ENCODE data around the gene STRADA. TPM values are rescaled to one million over a fixed set of nuclear protein-coding genes. Genes with fewer than 3 reads are reported as not detected.

STRADA gene
- total and polyA plus RNA-seq, 2 of the 8 experiments (the other 6 are each of a cell fraction or from before 2014, with no cell fraction given), result 35.6 to 43.3 TPM

DNA sequence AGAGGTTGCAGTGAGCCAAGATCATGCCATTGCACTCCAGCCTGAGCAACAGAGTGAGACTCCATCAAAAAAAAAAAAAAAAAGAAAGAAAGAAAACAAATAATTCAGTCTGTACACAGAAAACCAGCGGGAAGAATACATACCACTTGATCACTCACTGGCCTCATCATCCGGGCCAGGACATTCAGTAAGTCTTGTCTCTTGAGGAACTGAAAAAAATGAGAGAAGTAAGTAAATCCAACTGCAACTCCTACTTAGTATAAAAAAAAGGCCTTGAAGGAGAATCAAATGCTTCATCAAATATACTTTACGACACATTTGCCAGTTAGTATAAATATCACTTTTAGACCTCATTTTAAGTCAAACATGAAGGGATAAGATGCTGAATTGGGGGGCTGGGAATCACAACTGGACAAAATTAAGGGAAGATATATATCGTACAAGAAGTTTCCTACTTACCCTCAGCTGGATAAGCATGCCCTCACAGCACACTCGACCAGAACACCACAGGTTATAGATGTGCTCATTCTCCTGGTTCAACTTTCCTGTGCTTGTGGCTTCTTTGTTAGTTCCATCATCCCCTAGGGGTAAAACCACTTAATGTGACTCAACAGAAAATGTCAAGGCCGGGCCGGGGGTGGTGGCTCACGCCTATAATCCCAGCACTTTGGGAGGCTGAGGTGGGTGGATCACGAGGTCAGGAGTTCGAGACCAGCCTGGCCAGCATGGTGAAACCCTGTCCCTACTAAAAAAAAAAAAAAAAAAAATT lies 19.4 kb upstream of the STRADA start:
- Histone ChIP-seq H3K4me2 (ENCODE audit: insufficient read depth in 1 of 2, low read depth in 2 of 2, low read length in 2 of 2) (no peak overlapping the region), H2BK15ac (ENCODE audit: low read length) (no peak overlapping the region), H3K79me2 (ENCODE audit: control insufficient read depth in 1 of 2, insufficient read depth in 2 of 2, low read length in 2 of 2) (peaks cover 0 to 6% of the 10 kb centered on the region in 2 experiments; a peak in 2 of 4 replicates), H3K36me3 (ENCODE audit: control insufficient read depth in 2 of 4, insufficient read depth in 4 of 4, low read length in 3 of 4) (peaks cover 12 to 72% (median 40%) of the 10 kb centered on the region in 4 experiments), H4K91ac (replicated peaks; ENCODE audit: insufficient read length, low read length) (no peak overlapping the region), H2BK5ac (ENCODE audit: low read depth, low read length) (no peak overlapping the region), H3K23ac (ENCODE audit: insufficient read length) (no peak overlapping the region), H3K9ac (replicated peaks in 1 of 4; ENCODE audit: extremely low read depth in 1 of 4, low read depth in 3 of 4, low read length in 3 of 4) (no peak overlapping the region), H4K20me1 (replicated peaks in 1 of 2; ENCODE audit: control insufficient read depth in 1 of 2, insufficient read depth in 2 of 2, low read length in 2 of 2) (peaks cover 0 to 2% of the 10 kb centered on the region in 2 experiments), H3K4me3 (ENCODE audit: extremely low read depth in 1 of 4, insufficient read depth in 2 of 4, low read depth in 3 of 4, low read length in 4 of 4) (no peak overlapping the region), H3K56ac (replicated peaks; ENCODE audit: insufficient read length, low read depth, low read length) (no peak overlapping the region), H3K9me3 (ENCODE audit: insufficient read depth in 2 of 2, low read depth in 1 of 2, low read length in 1 of 2) (no peaks in the 10 kb centered on the region), H2AK5ac (ENCODE audit: low read depth, low read length) (no peak overlapping the region), H3K14ac (ENCODE audit: insufficient read length) (no peak overlapping the region), H3K18ac (ENCODE audit: extremely low read depth, low read length) (no peak overlapping the region), H3K4ac (replicated peaks; ENCODE audit: insufficient read length, low read depth, low read length) (no peak overlapping the region), H2BK120ac (replicated peaks; ENCODE audit: low read depth, low read length) (no peak overlapping the region), H3K23me2 (ENCODE audit: low read depth, low read length) (no peaks in the 10 kb centered on the region; the same call in 1 of the 2 replicates), H4K5ac (ENCODE audit: insufficient read length, low read depth, low read length) (no peak overlapping the region), H2BK12ac (ENCODE audit: low read depth, low read length) (no peak overlapping the region), H2BK20ac (ENCODE audit: low read length) (no peak overlapping the region), H2AFZ (ENCODE audit: low read length) (no peak overlapping the region), H4K8ac (ENCODE audit: extremely low read depth, insufficient read depth, low read length) (no peak overlapping the region; the same call in 1 of the 2 replicates), H3K27ac (ENCODE audit: low read depth, low read length) (no peak overlapping the region), H3K4me1 (replicated peaks in 1 of 4; ENCODE audit: control insufficient read depth in 3 of 4, insufficient read depth in 4 of 4, low read length in 3 of 4) (no peaks in the 10 kb centered on the region), H3K27me3 (replicated peaks in 1 of 4; ENCODE audit: control insufficient read depth in 3 of 4, extremely low read depth in 1 of 4, insufficient read depth in 3 of 4, low read length in 3 of 4) (no peaks in the 10 kb centered on the region), H3K79me1 (ENCODE audit: low read depth, low read length) (no peaks in the 10 kb centered on the region)
- CTCF ChIA-PET (ENCODE audit: partially characterized antibody), result interaction anchor here (1.4 kb wide), 1 partner anchor 11 kb away, joined by 4 read pairs; no protein-coding TSS in a partner anchor
- FAIRE-seq (no peak), DNase-seq (ENCODE audit: low read depth in 1 of 2, low spot score in 2 of 2) (no peak)
- POLR2A ChIA-PET (ENCODE audit: partially characterized antibody), result interaction anchor here (0.6 to 3.3 kb wide), 2 partner anchors 12 to 79 kb away, joined by 3 to 17 read pairs; partner anchors contain the start of genes CCDC47 and DDX42
- WGBS, 2 experiments (ENCODE audit: extremely low coverage in 1 of 2, insufficient coverage in 1 of 2, insufficient read length in 1 of 2, insufficient replicate concordance in 2 of 2, low coverage in 1 of 2, low lambda C conversion rate in 2 of 2, missing lambda C conversion rate in 1 of 2), result 83% methylated on average over 10 of the region's 10 CpGs; no CpG with 5 or more reads in 1 of the 2 experiments
- TF ChIP-seq EP300 (IDR thresholded peaks at IDR 0.05; ENCODE audit: borderline replicate concordance in 1 of 2, low read depth in 2 of 2, low read length in 2 of 2) (no peak), SIRT6 (IDR thresholded peaks at IDR 0.05; ENCODE audit: low read length) (no peak), TAF7 (optimal IDR thresholded peaks at IDR 0.05; ENCODE audit: borderline replicate concordance, low read depth, low read length) (no peak), SAP30 (IDR thresholded peaks at IDR 0.05; ENCODE audit: insufficient read depth, insufficient replicate concordance, low read length) (no peak), POU5F1 (IDR thresholded peaks at IDR 0.05; ENCODE audit: low read depth, low read length) (no peak), BACH1 (IDR thresholded peaks at IDR 0.05; ENCODE audit: low read length) (no peak), KDM4A (IDR thresholded peaks at IDR 0.05; ENCODE audit: low read depth, low read length, severe bottlenecking) (no peak), SIN3A (conservative IDR thresholded peaks at IDR 0.05 in 1 of 2, IDR thresholded peaks at IDR 0.05 in 1 of 2; ENCODE audit: low read depth in 1 of 2, low read length in 2 of 2) (no peak), RBBP5 (IDR thresholded peaks at IDR 0.05; ENCODE audit: borderline replicate concordance, low read depth, low read length) (no peak)

All from H1 (cell line).